ENCODE results near the gene CCDC88C.

The CCDC88C gene

GRCh38 chr14:91306547-91306946 lies 111.1 kb downstream of the CCDC88C start:
- DNase-seq (ENCODE audit: low read depth in 2 of 2), result no peak

GRCh38 chr14:91305650-91306431 lies 111.8 kb downstream of the CCDC88C start:
- no peak for DNase-seq (ENCODE audit: low read depth in 2 of 2)

GRCh38 chr14:91303924-91304229 lies 113.7 kb downstream of the CCDC88C start:
- no peak for DNase-seq (ENCODE audit: low read depth in 2 of 2)

- DNase-seq (ENCODE audit: low read depth in 2 of 2), result no peak
These were observed 114.3 kb downstream of the CCDC88C start for GRCh38 chr14:91303091-91303923.

- DNase-seq (ENCODE audit: low read depth in 2 of 2), result no peak
These were observed 115.2 kb downstream of the CCDC88C start for GRCh38 chr14:91302391-91302790.

- DNase-seq (ENCODE audit: low read depth in 2 of 2), result no peak
These were observed 116.7 kb downstream of the CCDC88C start for GRCh38 chr14:91300957-91301356.

GRCh38 chr14:91300283-91300895 lies 117.2 kb downstream of the CCDC88C start:
- no peak for DNase-seq (ENCODE audit: low read depth in 2 of 2)

- no peak for DNase-seq (ENCODE audit: low read depth in 2 of 2)
These were observed 118.2 kb downstream of the CCDC88C start for GRCh38 chr14:91299121-91300115.

- no peak for DNase-seq (ENCODE audit: low read depth in 2 of 2)
These were observed 119.0 kb downstream of the CCDC88C start for GRCh38 chr14:91298576-91298975.

GRCh38 chr14:91297081-91297711 lies 120.4 kb downstream of the CCDC88C start:
- DNase-seq (ENCODE audit: low read depth in 2 of 2), result no peak

GRCh38 chr14:91295851-91296796 lies 121.5 kb downstream of the CCDC88C start:
- no peak for DNase-seq (ENCODE audit: low read depth in 2 of 2)

GRCh38 chr14:91295276-91295845 lies 122.3 kb downstream of the CCDC88C start:
- DNase-seq (ENCODE audit: low read depth in 2 of 2), result no peak

- no peak for DNase-seq (ENCODE audit: low read depth in 2 of 2)
These were observed 123.5 kb downstream of the CCDC88C start for GRCh38 chr14:91294153-91294552.

- no peak for DNase-seq (ENCODE audit: low read depth in 2 of 2)
These were observed 124.3 kb downstream of the CCDC88C start for GRCh38 chr14:91293281-91293680.

GRCh38 chr14:91292491-91292890 lies 125.1 kb downstream of the CCDC88C start:
- DNase-seq (ENCODE audit: low read depth in 2 of 2), result no peak

- no peak for DNase-seq (ENCODE audit: low read depth in 2 of 2)
These were observed 125.7 kb downstream of the CCDC88C start for GRCh38 chr14:91291786-91292405.

GRCh38 chr14:91290986-91291385 lies 126.6 kb downstream of the CCDC88C start:
- DNase-seq (ENCODE audit: low read depth in 2 of 2), result no peak

- DNase-seq (ENCODE audit: low read depth in 2 of 2), result no peak
These were observed 128.2 kb downstream of the CCDC88C start for GRCh38 chr14:91289464-91289863.

GRCh38 chr14:91288876-91289275 lies 128.7 kb downstream of the CCDC88C start:
- DNase-seq (ENCODE audit: low read depth in 2 of 2), result no peak

All from fibroblast of skin of left quadriceps (primary cell).